WTC11 (cell line): Measurements from ENCODE around the gene ZNF407. TPM values are rescaled to one million over a fixed set of nuclear protein-coding genes. Genes with fewer than 3 reads are reported as not detected.

Experiments
- ATAC-seq: fragments of 200-7000 bp; cut with Tn5 transposase; 2 replicates; pipeline ENCODE4 v1.10.0; 2021; ENCODE audit warnings: mild to moderate bottlenecking, moderate library complexity
- CTCF ChIA-PET: fragments of 300-600 bp; sonication (Branson Sonifier 250); formaldehyde crosslinking; loops from one replicate; lab custom pipeline; 2021; ENCODE audit warnings: antibody characterized with exemption; lab: Charles Lee
- POLR2A ChIA-PET: fragments of 350-600 bp; sonication (Branson Sonifier 250); formaldehyde crosslinking; loops from one replicate; lab custom pipeline; 2021; ENCODE audit warnings: antibody characterized with exemption; lab: Charles Lee
- DNase-seq: peaks from one replicate; pipeline ENCODE4 v3.0.0; 2021; ENCODE audit warnings: low spot score
- H3K27ac Mint-ChIP-seq: 2 replicates; pipeline ENCODE4 v1.8.0; 2021; ENCODE audit warnings: mixed read lengths
- H3K27me3 Mint-ChIP-seq: 2 replicates; pipeline ENCODE4 v1.8.0; 2021; ENCODE audit warnings: low read depth, mild to moderate bottlenecking, moderate library complexity, mixed read lengths
- H3K36me3 Mint-ChIP-seq: 2 replicates; pipeline ENCODE4 v1.8.0; 2021; ENCODE audit warnings: mixed read lengths
- H3K4me1 Mint-ChIP-seq: 2 replicates; pipeline ENCODE4 v1.8.0; 2022; ENCODE audit warnings: mixed read lengths
- H3K4me3 Mint-ChIP-seq: 2 replicates; pipeline ENCODE4 v1.8.0; 2021; ENCODE audit warnings: mild to moderate bottlenecking, moderate library complexity, mixed read lengths
- H3K9me3 Mint-ChIP-seq: 2 replicates; pipeline ENCODE4 v1.8.0; 2021; ENCODE audit warnings: mixed read lengths
- ATF6 ChIP-seq: sonication (generic); formaldehyde crosslinking; IDR thresholded peaks from 2 replicates; pipeline ENCODE4 v1.8.1; 2023; ENCODE audit warnings: mild to moderate bottlenecking, missing genetic modification reagents
- CREB1 ChIP-seq: sonication (generic); formaldehyde crosslinking; IDR thresholded peaks from 2 replicates; pipeline ENCODE4 v1.8.0; 2023; ENCODE audit warnings: mild to moderate bottlenecking, missing genetic modification reagents
- CREM ChIP-seq: sonication (generic); formaldehyde crosslinking; IDR thresholded peaks from 2 replicates; pipeline ENCODE4 v1.8.1; 2022; ENCODE audit warnings: mild to moderate bottlenecking, missing genetic modification reagents, moderate library complexity
- E2F1 ChIP-seq: sonication (generic); formaldehyde crosslinking; IDR thresholded peaks from 2 replicates; pipeline ENCODE4 v1.8.0; 2022; ENCODE audit warnings: mild to moderate bottlenecking, missing genetic modification reagents
- E2F4 ChIP-seq: sonication (generic); formaldehyde crosslinking; IDR thresholded peaks from 2 replicates; pipeline ENCODE4 v1.8.1; 2022; ENCODE audit warnings: low read depth, mild to moderate bottlenecking, moderate library complexity, missing genetic modification reagents, borderline replicate concordance
- EMX1 ChIP-seq: fragments of 250-450 bp; sonication (Bioruptor Pico); IDR thresholded peaks from 2 replicates; pipeline ENCODE4 v1.8.0; 2021; ENCODE audit warnings: mild to moderate bottlenecking
- FOXP4 ChIP-seq: sonication (generic); formaldehyde crosslinking; IDR thresholded peaks from 2 replicates; pipeline ENCODE4 v1.8.0; 2022; ENCODE audit warnings: mild to moderate bottlenecking, missing genetic modification reagents
- JAZF1 ChIP-seq: fragments of 250-450 bp; sonication (Bioruptor Pico); IDR thresholded peaks from 2 replicates; pipeline ENCODE4 v1.9.0; 2021; ENCODE audit warnings: moderate library complexity, mild to moderate bottlenecking, inconsistent platforms
- KAT7 ChIP-seq: sonication (generic); formaldehyde crosslinking; IDR thresholded peaks from 2 replicates; pipeline ENCODE4 v1.8.1; 2023; ENCODE audit warnings: missing genetic modification reagents, mild to moderate bottlenecking, borderline replicate concordance
- MYBL2 ChIP-seq: sonication (generic); formaldehyde crosslinking; IDR thresholded peaks from 2 replicates; pipeline ENCODE4 v1.8.1; 2023; ENCODE audit warnings: mild to moderate bottlenecking, moderate library complexity, missing genetic modification reagents
- NFATC4 ChIP-seq: fragments of 250-450 bp; sonication (Bioruptor Pico); IDR thresholded peaks from 2 replicates; pipeline ENCODE4 v1.9.0; 2021; ENCODE audit warnings: mild to moderate bottlenecking
- NFE2L1 ChIP-seq: sonication (generic); formaldehyde crosslinking; IDR thresholded peaks from 2 replicates; pipeline ENCODE4 v1.8.1; 2023; ENCODE audit warnings: missing genetic modification reagents
- SP1 ChIP-seq: sonication (generic); formaldehyde crosslinking; conservative IDR thresholded peaks from 2 replicates; pipeline ENCODE4 v1.8.1; 2022; ENCODE audit warnings: missing genetic modification reagents
- TEAD1 ChIP-seq: sonication (generic); formaldehyde crosslinking; IDR thresholded peaks from 2 replicates; pipeline ENCODE4 v1.8.0; 2022; ENCODE audit warnings: mild to moderate bottlenecking, missing genetic modification reagents
- ZBTB43 ChIP-seq: sonication (generic); formaldehyde crosslinking; IDR thresholded peaks from 2 replicates; pipeline ENCODE4 v1.8.1; 2023; ENCODE audit warnings: mild to moderate bottlenecking, missing genetic modification reagents
- ZNF232 ChIP-seq: sonication (generic); formaldehyde crosslinking; IDR thresholded peaks from 2 replicates; pipeline ENCODE4 v1.8.0; 2022; ENCODE audit warnings: mild to moderate bottlenecking, missing genetic modification reagents
- ZNF317 ChIP-seq: sonication (generic); formaldehyde crosslinking; IDR thresholded peaks from 2 replicates; pipeline ENCODE4 v1.8.1; 2023; ENCODE audit warnings: low read depth, mild to moderate bottlenecking, moderate library complexity, missing genetic modification reagents, borderline replicate concordance
- ZNF396 ChIP-seq: fragments of 250-450 bp; sonication (Bioruptor Pico); IDR thresholded peaks from 2 replicates; pipeline ENCODE4 v1.8.0; 2021; ENCODE audit warnings: mild to moderate bottlenecking, moderate library complexity, borderline replicate concordance
- ZNF423 ChIP-seq: fragments of 250-450 bp; sonication (Bioruptor Pico); IDR thresholded peaks from 2 replicates; pipeline ENCODE4 v2.1.2; 2022; ENCODE audit warnings: mild to moderate bottlenecking, moderate library complexity
- ZNF532 ChIP-seq: fragments of 250-450 bp; sonication (Bioruptor Pico); IDR thresholded peaks from 2 replicates; pipeline ENCODE4 v1.9.0; 2021; ENCODE audit warnings: mild to moderate bottlenecking, borderline replicate concordance
- total RNA-seq: library from RNA; stranded (reverse); gene quantifications from 3 replicates; pipeline ENCODE4 v1.2.3, GENCODE V29; 2021

ZNF407 gene
- total RNA-seq, 1 experiment from 2014 or later: 6.5 TPM

- ATAC-seq (no peak), DNase-seq (no peak)
- Mint-ChIP-seq H3K9me3 (no peaks in the 10 kb centered on the region), H3K4me1 (peaks cover 3% of the 10 kb centered on the region), H3K4me3 (no peak overlapping the region), H3K27me3 (peaks cover 7% of the 10 kb centered on the region; the same call in 1 of the 2 replicates), H3K36me3 (no peaks in the 10 kb centered on the region), H3K27ac (no peak overlapping the region)
- ChIA-PET POLR2A (no interaction called here), CTCF (interaction anchor here (1.1 kb wide), 1 partner anchor 11 kb away, joined by 3 read pairs; no protein-coding TSS in a partner anchor)
- TF ChIP-seq MYBL2 (CRISPR knock-in tag) (no peak), ZBTB43 (CRISPR knock-in tag) (no peak), ATF6 (CRISPR knock-in tag) (no peak), ZNF423 (no peak), JAZF1 (CRISPR knock-in tag) (no peak), NFE2L1 (CRISPR knock-in tag) (no peak), CREM (CRISPR knock-in tag) (no peak), CREB1 (no peak), ZNF396 (CRISPR knock-in tag) (no peak), NFATC4 (CRISPR knock-in tag) (no peak), KAT7 (no peak), SP1 (CRISPR knock-in tag) (no peak), TEAD1 (CRISPR knock-in tag) (no peak), E2F4 (CRISPR knock-in tag) (no peak), ZNF317 (CRISPR knock-in tag) (no peak), ZNF532 (no peak), E2F1 (CRISPR knock-in tag) (no peak), EMX1 (CRISPR knock-in tag) (no peak), ZNF232 (CRISPR knock-in tag) (no peak), FOXP4 (CRISPR knock-in tag) (no peak)
These were observed 7.0 kb upstream of the ZNF407 start for GRCh38 chr18:74590671-74591070.
